GM18511 (cell line): ENCODE measurements around the gene HSP90AB1.

Experiments
- ATAC-seq: cut with Tn5 transposase; IDR thresholded peaks from one replicate; pipeline ENCODE4 v1.9.1; 2021; ENCODE audit warnings: mild to moderate bottlenecking, moderate library complexity; ENCODE audit not compliant: unreplicated experiment

HSP90AB1 gene

GRCh38 chr6:44254191-44255104 is 7.5 kb downstream of the HSP90AB1 start:
- no peak for ATAC-seq

- ATAC-seq: no peak
Observed at GRCh38 chr6:44255105-44255808, 8.4 kb downstream of the HSP90AB1 start.

GRCh38 chr6:44255871-44256774 is 9.2 kb downstream of the HSP90AB1 start:
- no peak for ATAC-seq

- no peak for ATAC-seq
Observed at GRCh38 chr6:44256775-44257024, 9.8 kb downstream of the HSP90AB1 start.

- ATAC-seq: peak; percentile 56
Observed at GRCh38 chr6:44257025-44257752, 10.3 kb downstream of the HSP90AB1 start, which contains the start of gene SLC35B2. TSS of gene SLC35B2 (minus strand) at chr6:44257528. CDS start at chr6:44257410, 118 bp downstream.

- ATAC-seq: peak; percentile 31
Observed at GRCh38 chr6:44257753-44258324, 10.9 kb downstream of the HSP90AB1 start.

- no peak for ATAC-seq
Observed at GRCh38 chr6:44258325-44258863, 11.5 kb downstream of the HSP90AB1 start.

GRCh38 chr6:44258921-44259320 is 12.0 kb downstream of the HSP90AB1 start:
- no peak for ATAC-seq

GRCh38 chr6:44260011-44260410 is 13.1 kb downstream of the HSP90AB1 start:
- ATAC-seq: no peak

GRCh38 chr6:44260451-44261297 is 13.8 kb downstream of the HSP90AB1 start:
- ATAC-seq: no peak

GRCh38 chr6:44261581-44261980 is 14.7 kb downstream of the HSP90AB1 start:
- ATAC-seq: no peak

GRCh38 chr6:44262467-44263353 is 15.8 kb downstream of the HSP90AB1 start:
- ATAC-seq: no peak

GRCh38 chr6:44263354-44264100 is 16.6 kb downstream of the HSP90AB1 start:
- ATAC-seq: no peak

GRCh38 chr6:44264154-44265006 is 17.5 kb downstream of the HSP90AB1 start:
- ATAC-seq: peak; percentile 38

GRCh38 chr6:44265007-44265721 is 18.3 kb downstream of the HSP90AB1 start, which contains the start of gene NFKBIE:
TSS of gene NFKBIE (minus strand) at chr6:44265551. CDS start at chr6:44265346, 205 bp downstream.
- ATAC-seq: peak; percentile 39
